ENCODE data around the gene COQ10A. TPM values are rescaled to one million over a fixed set of nuclear protein-coding genes. Genes with fewer than 3 reads are reported as not detected.

The COQ10A gene
- total and polyA plus RNA-seq, 10 of the 15 experiments (the other 5 are each of a cell fraction or from before 2014, with no cell fraction given): 3.3 to 19.5 (median 6.9) TPM

- WGBS (ENCODE audit: insufficient coverage, insufficient replicate concordance, low lambda C conversion rate, missing lambda C conversion rate): 4% methylated on average over 9 of the region's 9 CpGs
- in situ Hi-C loops (cut with MboI): no loop called here
- no TSS peak for BruUV-seq (replicated peaks)
- DNase-seq (ENCODE audit: low read depth, low spot score): no peak
- peak; percentile 9; the same call in 2 of the 3 replicates for ATAC-seq
- TF ChIP-seq HDGF (IDR thresholded peaks at IDR 0.05) (no peak), PAX8 (IDR thresholded peaks at IDR 0.05) (no peak), IRF3 (IDR thresholded peaks at IDR 0.05) (no peak), CEBPZ (IDR thresholded peaks at IDR 0.05; ENCODE audit: low read depth, low read length) (no peak), IKZF2 (IDR thresholded peaks at IDR 0.05) (no peak; a peak in 1 of 4 replicates), LARP7 (IDR thresholded peaks at IDR 0.05) (no peak)
- peak overlapping the region; percentile 99 for H2AFZ ChIP-seq (ENCODE audit: control insufficient read depth, low read depth, low read length)
- no peaks in the 10 kb centered on the region for H4K20me1 ChIP-seq (ENCODE audit: control insufficient read depth, insufficient read depth)
- H3K27ac ChIP-seq (ENCODE audit: control insufficient read depth, insufficient read depth): peak overlapping the region; percentile 73; the same call in 1 of the 2 replicates
- peaks cover 7% of the 10 kb centered on the region for H3K4me1 ChIP-seq (ENCODE audit: control insufficient read depth, insufficient read depth, low read length)
- intact Hi-C loops (cut with micrococcal nuclease; ENCODE audit: unreplicated experiment): loop anchor here (2.0 kb wide), 2 partner anchors 132 to 140 kb away; partner anchors contain the start of gene ZC3H10
- H3K27me3 ChIP-seq (replicated peaks in 1 of 2; ENCODE audit: control insufficient read depth in 2 of 2, insufficient read depth in 2 of 2, low read length in 1 of 2): no peaks in the 10 kb centered on the region
- CTCF ChIA-PET: interaction anchor here (0.7 to 3.5 kb wide), 14 partner anchors 7 to 320 kb away, joined by 3 to 25 read pairs (median 4); partner anchors contain the start of genes CNPY2, COQ10A, IL23A and RNF41
- H3K9ac ChIP-seq (ENCODE audit: control insufficient read depth, insufficient read depth, low read length): peak overlapping the region; percentile 80
- RAD21 ChIA-PET (ENCODE audit: unreplicated experiment): interaction anchor here (0.6 to 2.8 kb wide), 5 partner anchors 37 to 290 kb away, joined by 3 to 12 read pairs (median 8); partner anchors contain the start of genes CS and RNF41
- peaks cover 11% of the 10 kb centered on the region for H3K79me2 ChIP-seq (ENCODE audit: control insufficient read depth, insufficient read depth, low read length)
- H3K9me3 ChIP-seq (replicated peaks; ENCODE audit: control insufficient read depth, insufficient read depth, low read length): no peaks in the 10 kb centered on the region
- POLR2A ChIA-PET: interaction anchor here (0.8 to 1.7 kb wide), 3 partner anchors 37 to 141 kb away, joined by 3 to 8 read pairs (median 4); partner anchors contain the start of genes RNF41 and ZC3H10
- H3K4me3 ChIP-seq: peak overlapping the region; percentile 95
- FAIRE-seq: no peak
- H3K36me3 ChIP-seq (ENCODE audit: control insufficient read depth in 2 of 2, insufficient read depth in 2 of 2, low read length in 1 of 2): peaks cover 1 to 8% of the 10 kb centered on the region in 2 experiments
- SMC1A ChIA-PET (ENCODE audit: uncharacterized antibody, unreplicated experiment): interaction anchor here (0.7 to 1.4 kb wide), 4 partner anchors 15 to 205 kb away, joined by 3 to 5 read pairs (median 4); partner anchors contain the start of gene RNF41
- H3K4me2 ChIP-seq (ENCODE audit: control insufficient read depth, insufficient read depth): peak overlapping the region; percentile 87
Observed at GRCh38 chr12:56258820-56259183, 7.9 kb upstream of the COQ10A start.
